Measurements from ENCODE around the gene PIEZO1. TPM values are rescaled to one million over a fixed set of nuclear protein-coding genes. Genes with fewer than 3 reads are reported as not detected.

Gene PIEZO1
- total RNA-seq, 1 experiment from 2014 or later, result 391 TPM

DNA sequence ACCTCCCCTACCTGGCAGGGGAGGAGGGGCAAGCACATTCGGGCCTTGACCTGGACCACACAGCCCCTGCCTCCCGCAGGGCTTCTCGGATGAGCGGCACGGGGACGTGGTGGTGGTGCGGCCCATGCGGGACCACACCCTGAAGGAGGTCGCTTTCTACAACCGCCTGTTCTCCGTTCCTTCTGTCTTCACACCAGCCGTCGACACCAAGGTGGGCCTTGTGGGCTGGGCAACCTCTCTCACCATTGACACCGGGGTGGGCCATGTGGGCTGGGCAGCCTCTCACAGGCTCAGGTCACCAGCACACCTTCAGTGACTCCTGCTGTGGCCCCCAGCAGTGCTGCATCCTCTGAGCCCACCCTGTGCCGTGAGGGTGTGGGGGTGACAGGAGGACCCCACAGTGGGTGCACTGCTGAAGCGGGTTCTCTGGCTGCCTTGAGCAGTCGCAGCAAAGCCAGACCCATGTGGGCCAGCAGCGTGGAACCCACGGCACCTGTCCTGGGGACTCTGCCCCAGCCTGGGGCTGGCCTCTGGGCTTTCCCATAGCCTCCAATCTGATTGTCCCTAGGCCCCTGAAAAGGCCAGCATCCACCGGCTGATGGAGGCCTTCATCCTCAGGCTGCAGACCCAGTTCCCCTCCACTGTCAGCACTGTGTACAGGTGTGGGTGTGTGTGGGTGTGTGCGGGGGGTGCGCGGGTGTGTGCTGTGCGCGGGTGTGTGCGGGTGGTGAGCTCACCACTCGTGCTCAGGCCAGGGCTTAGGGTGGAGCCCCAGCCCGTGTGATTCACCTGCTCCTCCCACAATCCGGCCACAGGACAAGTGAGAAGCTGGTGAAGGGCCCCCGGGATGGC, 71.2 kb downstream of the PIEZO1 start:
- Histone ChIP-seq H3K9me2 (ENCODE audit: insufficient read depth) (no peaks in the 10 kb centered on the region), H3K79me2 (ENCODE audit: low read depth) (no peaks in the 10 kb centered on the region), H3K4me2 (no peak overlapping the region), H3K36me3 (ENCODE audit: low read depth) (no peaks in the 10 kb centered on the region; the same call in 1 of the 2 replicates), H3K4me3 (no peak overlapping the region), H3K9me3 (ENCODE audit: insufficient read depth, low read depth) (no peaks in the 10 kb centered on the region), H3F3A (ENCODE audit: insufficient read depth, low read depth) (peaks cover 25% of the 10 kb centered on the region; the same call in 1 of the 2 replicates), H3K27me3 (ENCODE audit: insufficient read depth, low read depth) (no peaks in the 10 kb centered on the region), H3K27ac (no peak overlapping the region), H3K4me1 (replicated peaks; ENCODE audit: insufficient read depth) (no peaks in the 10 kb centered on the region), H2AFZ (no peak overlapping the region), H4K20me1 (ENCODE audit: insufficient read depth) (peaks cover 21% of the 10 kb centered on the region)
- ChIA-PET CTCF (no interaction called here), POLR2A (ENCODE audit: unreplicated experiment) (no interaction called here)
- TF ChIP-seq EZH2 (IDR thresholded peaks at IDR 0.05; ENCODE audit: low read depth), result no peak
- TF ChIP-seq, protein P1, sequence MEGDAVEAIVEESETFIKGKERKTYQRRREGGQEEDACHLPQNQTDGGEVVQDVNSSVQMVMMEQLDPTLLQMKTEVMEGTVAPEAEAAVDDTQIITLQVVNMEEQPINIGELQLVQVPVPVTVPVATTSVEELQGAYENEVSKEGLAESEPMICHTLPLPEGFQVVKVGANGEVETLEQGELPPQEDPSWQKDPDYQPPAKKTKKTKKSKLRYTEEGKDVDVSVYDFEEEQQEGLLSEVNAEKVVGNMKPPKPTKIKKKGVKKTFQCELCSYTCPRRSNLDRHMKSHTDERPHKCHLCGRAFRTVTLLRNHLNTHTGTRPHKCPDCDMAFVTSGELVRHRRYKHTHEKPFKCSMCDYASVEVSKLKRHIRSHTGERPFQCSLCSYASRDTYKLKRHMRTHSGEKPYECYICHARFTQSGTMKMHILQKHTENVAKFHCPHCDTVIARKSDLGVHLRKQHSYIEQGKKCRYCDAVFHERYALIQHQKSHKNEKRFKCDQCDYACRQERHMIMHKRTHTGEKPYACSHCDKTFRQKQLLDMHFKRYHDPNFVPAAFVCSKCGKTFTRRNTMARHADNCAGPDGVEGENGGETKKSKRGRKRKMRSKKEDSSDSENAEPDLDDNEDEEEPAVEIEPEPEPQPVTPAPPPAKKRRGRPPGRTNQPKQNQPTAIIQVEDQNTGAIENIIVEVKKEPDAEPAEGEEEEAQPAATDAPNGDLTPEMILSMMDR (conservative IDR thresholded peaks at IDR 0.05), result no peak
- DNase-seq, result no peak
- BruUV-seq (replicated peaks), result no TSS peak
- intact Hi-C loops (cut with micrococcal nuclease; ENCODE audit: unreplicated experiment), result no loop called here

DNA sequence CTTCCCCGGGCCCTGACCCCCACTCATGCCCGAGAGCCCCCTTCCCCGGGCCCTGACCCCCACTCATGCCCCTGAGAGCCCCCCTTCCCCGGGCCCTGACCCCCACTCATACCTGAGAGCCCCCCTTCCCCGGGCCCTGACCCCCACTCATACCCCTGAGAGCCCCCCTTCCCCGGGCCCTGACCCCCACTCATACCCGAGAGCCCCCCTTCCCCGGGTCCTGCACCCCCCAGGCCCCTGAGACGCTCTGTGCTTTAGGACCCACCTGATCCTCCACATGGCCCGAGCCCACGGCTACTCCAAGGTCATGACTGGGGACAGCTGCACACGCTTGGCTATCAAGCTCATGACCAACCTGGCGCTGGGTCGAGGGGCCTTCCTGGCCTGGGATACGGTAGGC, 72.0 kb downstream of the PIEZO1 start:
- Histone ChIP-seq H3F3A (ENCODE audit: insufficient read depth, low read depth) (peaks cover 24% of the 10 kb centered on the region; the same call in 1 of the 2 replicates), H2AFZ (no peak overlapping the region), H4K20me1 (ENCODE audit: insufficient read depth) (peaks cover 14% of the 10 kb centered on the region), H3K4me2 (no peak overlapping the region), H3K9me2 (ENCODE audit: insufficient read depth) (no peaks in the 10 kb centered on the region), H3K79me2 (ENCODE audit: low read depth) (no peaks in the 10 kb centered on the region), H3K27me3 (ENCODE audit: insufficient read depth, low read depth) (no peaks in the 10 kb centered on the region), H3K9me3 (ENCODE audit: insufficient read depth, low read depth) (no peaks in the 10 kb centered on the region), H3K36me3 (ENCODE audit: low read depth) (no peaks in the 10 kb centered on the region; the same call in 1 of the 2 replicates), H3K27ac (no peak overlapping the region), H3K4me3 (no peak overlapping the region), H3K4me1 (replicated peaks; ENCODE audit: insufficient read depth) (no peaks in the 10 kb centered on the region)
- ChIA-PET CTCF (no interaction called here), POLR2A (ENCODE audit: unreplicated experiment) (no interaction called here)
- no peak for TF ChIP-seq EZH2 (IDR thresholded peaks at IDR 0.05; ENCODE audit: low read depth)
- TF ChIP-seq, protein P1 (conservative IDR thresholded peaks at IDR 0.05), result no peak
- DNase-seq, result no peak
- BruUV-seq (replicated peaks), result no TSS peak
- intact Hi-C loops (cut with micrococcal nuclease; ENCODE audit: unreplicated experiment), result no loop called here

DNA sequence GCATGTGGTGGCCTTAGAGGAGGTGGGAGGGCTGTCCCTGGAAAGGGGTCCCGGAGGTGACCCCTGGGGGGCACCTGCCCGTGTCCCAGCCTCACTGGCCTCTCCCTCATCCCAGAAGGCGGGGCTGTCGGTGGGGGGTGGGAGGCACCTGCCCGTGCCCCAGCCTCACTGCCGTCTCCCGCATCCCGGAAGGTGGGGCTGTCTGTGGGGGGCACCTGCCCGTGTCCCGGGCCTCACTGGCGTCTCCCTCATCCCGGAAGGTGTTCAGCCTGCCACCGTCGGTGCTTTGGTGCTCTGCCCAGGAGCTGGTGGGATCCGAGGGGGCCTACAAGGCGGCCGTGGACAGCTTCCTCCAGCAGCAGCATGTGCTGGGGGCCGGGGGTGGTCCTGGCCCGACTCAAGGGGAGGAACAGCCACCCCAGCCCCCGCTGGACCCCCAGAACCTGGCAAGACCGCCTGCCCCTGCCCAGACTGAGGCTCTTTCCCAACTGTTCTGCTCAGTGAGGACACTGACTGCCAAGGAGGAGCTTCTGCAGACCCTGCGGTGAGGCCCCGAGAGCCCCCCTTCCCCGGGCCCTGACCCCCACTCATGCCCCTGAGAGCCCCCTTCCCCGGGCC, 72.5 kb downstream of the PIEZO1 start:
- POLR2A ChIA-PET (ENCODE audit: unreplicated experiment), result no interaction called here
- CTCF ChIA-PET, result no interaction called here
- peaks cover 14% of the 10 kb centered on the region for H4K20me1 ChIP-seq (ENCODE audit: insufficient read depth)
- H3K79me2 ChIP-seq (ENCODE audit: low read depth), result 0 out of 2 replicates have a peak, but pooled peaks cover 5% of the 10 kb centered on the region
- H3K27ac ChIP-seq, result no peak overlapping the region
- H3K4me2 ChIP-seq, result no peak overlapping the region
- no peaks in the 10 kb centered on the region for H3K27me3 ChIP-seq (ENCODE audit: insufficient read depth, low read depth)
- intact Hi-C loops (cut with micrococcal nuclease; ENCODE audit: unreplicated experiment), result no loop called here
- DNase-seq, result no peak
- H3K4me1 ChIP-seq (replicated peaks; ENCODE audit: insufficient read depth), result 0 out of 2 replicates have a peak, but pooled peaks cover 5% of the 10 kb centered on the region
- H3F3A ChIP-seq (ENCODE audit: insufficient read depth, low read depth), result peaks cover 25% of the 10 kb centered on the region; the same call in 1 of the 2 replicates
- H3K4me3 ChIP-seq, result no peak overlapping the region
- H3K36me3 ChIP-seq (ENCODE audit: low read depth), result no peaks in the 10 kb centered on the region; the same call in 1 of the 2 replicates
- no peaks in the 10 kb centered on the region for H3K9me2 ChIP-seq (ENCODE audit: insufficient read depth)
- BruUV-seq (replicated peaks), result no TSS peak
- H3K9me3 ChIP-seq (ENCODE audit: insufficient read depth, low read depth), result no peaks in the 10 kb centered on the region
- TF ChIP-seq EZH2 (IDR thresholded peaks at IDR 0.05; ENCODE audit: low read depth), result no peak
- TF ChIP-seq, protein P1 (conservative IDR thresholded peaks at IDR 0.05), result no peak
- H2AFZ ChIP-seq, result no peak overlapping the region

All from PC-9 (cell line).